ENCODE data around the gene GATAD2B.

GRCh38 chr1:153968000-153968363, 45.2 kb upstream of the GATAD2B start:
- no peak for TF ChIP-seq CTCF (IDR thresholded peaks at IDR 0.05)
- TF ChIP-seq EP300 (IDR thresholded peaks at IDR 0.05), result no peak
- no peak for TF ChIP-seq POLR2AphosphoS5 (IDR thresholded peaks at IDR 0.05)
- no peak for TF ChIP-seq POLR2A (IDR thresholded peaks at IDR 0.05)
